ENCODE measurements around the gene BCL2L11. TPM values are rescaled to one million over a fixed set of nuclear protein-coding genes. Genes with fewer than 3 reads are reported as not detected.

Gene BCL2L11
- total RNA-seq, 1 donor from 2014 or later, result 13.8 TPM

DNA sequence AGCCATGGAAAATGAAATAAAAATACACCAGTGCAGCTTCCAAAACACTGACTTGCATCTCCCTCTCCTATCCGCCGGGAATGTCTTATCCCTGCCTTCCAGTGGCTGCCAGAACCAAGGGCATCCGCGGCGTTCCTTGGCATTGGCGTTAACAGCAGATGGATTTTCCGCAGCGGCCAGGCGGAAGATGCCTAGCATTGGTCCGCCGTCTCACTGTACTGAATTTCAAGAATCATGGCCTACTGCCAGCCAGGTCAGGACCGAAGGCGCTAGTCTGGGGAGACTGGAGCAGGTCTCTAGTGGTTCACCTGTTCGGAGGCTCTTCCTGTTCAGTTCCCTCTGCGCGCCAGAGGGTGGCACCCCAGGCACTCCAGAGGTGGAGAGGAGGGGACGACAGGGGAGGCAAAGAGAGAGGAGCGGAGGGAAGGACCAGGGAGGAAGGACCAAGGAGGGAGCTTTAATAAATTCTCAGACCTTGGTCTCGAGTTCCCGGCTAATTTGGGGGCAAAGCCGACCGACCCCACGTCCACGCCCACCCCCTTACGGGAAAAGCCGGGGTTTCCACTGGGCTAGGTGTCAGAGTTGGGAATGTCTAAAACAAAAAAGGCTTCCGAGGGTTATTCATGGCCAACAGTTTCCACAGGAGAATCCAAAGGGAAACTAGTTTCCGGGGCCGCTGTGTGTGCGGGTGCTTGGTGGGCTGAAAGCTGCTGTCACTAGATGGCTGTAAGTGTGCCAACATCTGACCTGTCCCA lies 3.7 kb upstream of the BCL2L11 start:
- intact Hi-C loops (cut with DNase I), result no loop called here
- peak; percentile 86 for DNase-seq (ENCODE audit: low spot score)

GRCh38 chr2:111117598-111118480 lies 2.9 kb upstream of the BCL2L11 start:
- ATAC-seq (no peak), DNase-seq (ENCODE audit: low spot score) (peak; percentile 64)
- intact Hi-C loops (cut with DNase I), result no loop called here

More for the DNA sequence above, 3.7 kb upstream of the BCL2L11 start:
- ATAC-seq, result peak; percentile 79

DNA sequence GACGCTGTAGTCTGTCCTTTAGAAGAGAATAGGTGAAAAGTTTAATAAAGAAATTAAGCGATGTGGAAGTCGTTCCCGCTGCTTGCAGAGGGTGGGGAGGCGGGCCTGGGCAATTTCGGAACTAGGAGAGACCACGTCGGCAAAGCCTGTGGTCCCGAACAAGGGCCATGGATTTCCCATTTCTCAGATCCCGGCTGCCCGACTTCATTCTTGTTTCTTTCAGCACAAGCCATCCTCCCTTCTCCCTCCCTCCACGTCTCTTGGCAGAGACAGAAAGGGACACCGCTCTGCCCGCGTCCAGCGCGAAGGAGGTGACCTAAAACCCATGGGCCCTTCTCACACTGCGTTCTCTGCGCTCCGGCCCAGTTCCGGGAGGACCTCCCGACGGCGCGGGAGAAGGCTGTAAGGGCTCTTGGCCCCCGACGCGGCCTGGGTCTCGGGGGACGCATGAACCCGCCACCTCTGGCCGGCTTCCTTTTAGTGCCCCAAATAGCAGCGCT lies 2.2 kb upstream of the BCL2L11 start:
- ATAC-seq (no peak), DNase-seq (ENCODE audit: low spot score) (peak; percentile 61)
- intact Hi-C loops (cut with DNase I), result no loop called here

- intact Hi-C loops (cut with DNase I), result no loop called here
- ATAC-seq (no peak), DNase-seq (ENCODE audit: low spot score) (peak; percentile 64)
These were observed 1.5 kb upstream of the BCL2L11 start for GRCh38 chr2:111118981-111119821.

DNA sequence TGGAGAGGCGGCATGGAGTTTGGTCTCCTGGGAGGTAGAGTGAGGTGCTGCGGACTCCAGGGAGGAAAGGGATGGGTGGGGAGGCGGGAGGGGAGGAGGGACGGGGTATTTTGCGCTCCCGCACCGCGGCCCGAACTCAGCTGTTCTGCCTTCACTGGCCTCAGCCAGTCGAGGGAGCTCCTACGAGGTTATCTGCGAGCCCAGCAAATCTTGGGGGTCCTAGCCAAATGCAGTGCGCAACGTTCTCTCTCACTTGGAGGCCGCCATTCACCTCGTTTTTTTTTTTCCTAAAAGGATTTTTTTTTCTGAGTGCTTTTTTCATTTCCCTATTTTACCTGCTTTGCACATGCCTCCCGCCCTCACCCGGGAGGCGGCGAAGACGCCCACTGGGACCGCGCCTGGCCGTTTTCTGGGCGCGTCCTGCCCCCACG lies 877 bp upstream of the BCL2L11 start:
- ATAC-seq (no peak), DNase-seq (ENCODE audit: low spot score) (peak; percentile 62)
- intact Hi-C loops (cut with DNase I), result no loop called here

DNA sequence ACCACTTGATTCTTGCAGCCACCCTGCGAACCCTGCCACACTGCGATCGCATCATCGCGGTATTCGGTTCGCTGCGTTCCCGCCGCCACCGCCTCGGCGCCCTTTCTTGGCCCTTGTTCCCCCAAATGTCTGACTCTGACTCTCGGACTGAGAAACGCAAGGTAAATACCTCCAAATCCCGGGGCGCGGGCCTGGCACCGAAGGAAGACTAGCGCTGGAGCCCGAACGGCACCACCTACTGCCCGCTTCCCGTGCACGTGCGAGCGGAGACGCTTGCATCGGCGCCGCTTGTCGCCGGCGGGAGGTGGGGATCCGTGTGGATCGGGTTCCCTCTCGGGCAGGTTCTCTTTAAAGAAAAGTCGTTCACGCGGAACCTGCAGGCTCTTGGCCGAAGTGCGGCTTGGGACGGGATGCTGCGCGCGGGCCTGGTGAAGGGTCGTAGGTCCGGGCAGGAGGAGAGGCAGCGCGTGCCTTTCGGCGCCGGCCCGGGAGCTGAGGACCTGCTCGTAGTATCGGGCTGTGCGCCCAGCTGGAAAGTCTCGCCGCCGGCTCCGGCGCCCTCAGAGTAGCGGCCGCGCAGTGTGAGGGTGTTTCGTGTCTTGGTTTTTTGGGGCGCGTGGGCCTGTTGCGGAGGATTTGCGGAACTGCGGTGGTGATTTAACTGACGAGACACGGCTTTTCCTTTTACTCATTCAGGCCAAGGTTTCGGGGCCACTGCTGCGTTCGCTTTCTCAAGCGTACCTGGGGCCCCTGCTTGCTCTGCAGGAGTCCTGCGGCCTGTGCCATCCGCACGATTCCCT lies 514 bp downstream of the BCL2L11 start:
- DNase-seq (ENCODE audit: low spot score) (peak; percentile 76), ATAC-seq (no peak)
- intact Hi-C loops (cut with DNase I), result no loop called here

- DNase-seq (ENCODE audit: low spot score) (peak; percentile 92), ATAC-seq (peak; percentile 82)
- intact Hi-C loops (cut with DNase I), result no loop called here
These were observed 1.3 kb downstream of the BCL2L11 start for GRCh38 chr2:111121828-111122630.

GRCh38 chr2:111122631-111123421 lies 2.1 kb downstream of the BCL2L11 start:
- ATAC-seq, result peak; percentile 77
- intact Hi-C loops (cut with DNase I), result no loop called here
- DNase-seq (ENCODE audit: low spot score), result peak; percentile 90

DNA sequence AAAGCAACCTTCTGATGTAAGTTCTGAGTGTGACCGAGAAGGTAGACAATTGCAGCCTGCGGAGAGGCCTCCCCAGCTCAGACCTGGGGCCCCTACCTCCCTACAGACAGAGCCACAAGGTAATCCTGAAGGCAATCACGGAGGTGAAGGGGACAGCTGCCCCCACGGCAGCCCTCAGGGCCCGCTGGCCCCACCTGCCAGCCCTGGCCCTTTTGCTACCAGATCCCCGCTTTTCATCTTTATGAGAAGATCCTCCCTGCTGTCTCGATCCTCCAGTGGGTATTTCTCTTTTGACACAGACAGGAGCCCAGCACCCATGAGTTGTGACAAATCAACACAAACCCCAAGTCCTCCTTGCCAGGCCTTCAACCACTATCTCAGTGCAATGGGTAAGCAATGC lies 3.0 kb downstream of the BCL2L11 start:
- DNase-seq (ENCODE audit: low spot score) (no peak), ATAC-seq (no peak)
- intact Hi-C loops (cut with DNase I), result no loop called here

DNA sequence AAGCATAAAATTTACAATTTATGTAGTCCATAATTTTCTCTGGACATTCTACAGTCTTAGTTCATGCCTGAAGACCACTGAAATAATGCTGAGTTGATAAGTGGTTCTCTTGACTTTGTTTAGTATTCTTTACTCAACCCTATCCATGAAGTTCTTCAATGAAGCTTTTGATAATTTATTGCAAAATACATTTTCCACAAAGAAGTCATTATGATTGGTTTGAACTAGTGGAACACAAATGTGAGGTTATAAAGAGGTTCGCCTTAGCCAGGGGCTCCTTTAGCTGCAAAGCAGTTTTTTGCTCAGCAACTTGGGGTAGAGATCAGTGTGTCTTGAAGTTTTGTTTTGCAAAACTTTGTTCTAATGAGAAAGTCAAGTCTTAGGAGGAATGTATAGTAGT lies 5.9 kb downstream of the BCL2L11 start:
- no peak for DNase-seq (ENCODE audit: low spot score)
- ATAC-seq, result no peak
- intact Hi-C loops (cut with DNase I), result no loop called here

- DNase-seq (ENCODE audit: low spot score), result no peak
- ATAC-seq, result no peak
- intact Hi-C loops (cut with DNase I), result no loop called here
These were observed 6.6 kb downstream of the BCL2L11 start for GRCh38 chr2:111127351-111127750.

DNA sequence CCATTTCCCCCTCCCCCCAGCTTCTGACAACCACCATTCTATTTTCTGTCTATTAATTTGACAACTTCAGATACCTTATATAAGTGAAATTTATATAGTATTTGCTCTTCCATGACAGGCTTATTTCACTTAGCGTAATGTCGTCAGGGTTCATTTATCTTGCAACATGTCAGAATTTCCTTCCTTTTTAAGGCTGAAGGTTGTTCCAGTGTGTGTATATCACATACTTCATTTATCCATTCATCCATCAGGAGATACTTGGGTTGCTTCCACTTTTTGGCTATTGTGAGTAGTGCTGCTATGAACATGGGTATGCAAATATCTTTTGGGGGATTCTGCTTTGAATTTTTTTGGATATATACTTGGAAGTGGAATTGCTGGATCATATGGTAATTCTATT lies 7.4 kb downstream of the BCL2L11 start:
- DNase-seq (ENCODE audit: low spot score), result no peak
- ATAC-seq, result no peak
- intact Hi-C loops (cut with DNase I), result no loop called here

DNA sequence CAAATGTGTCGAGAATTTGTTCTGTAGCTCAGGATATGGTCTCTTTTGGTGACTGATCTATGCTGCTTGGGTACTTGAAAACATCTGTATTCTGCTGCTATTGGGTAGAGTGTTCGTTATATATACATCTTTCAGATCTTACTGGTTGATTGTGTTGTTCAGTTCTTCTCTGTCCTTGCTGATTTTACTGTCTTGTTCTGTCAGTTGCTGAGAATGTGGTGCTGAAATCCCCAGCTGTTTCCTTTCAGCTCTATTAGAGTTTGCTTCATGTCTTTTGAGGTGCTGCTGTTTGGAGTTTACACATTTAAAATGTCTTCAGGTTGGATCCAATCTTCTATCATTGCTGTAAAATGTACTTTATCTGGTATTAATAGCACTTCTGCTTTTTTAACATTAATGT lies 12.9 kb downstream of the BCL2L11 start:
- intact Hi-C loops (cut with DNase I), result no loop called here
- no peak for DNase-seq (ENCODE audit: low spot score)
- ATAC-seq, result no peak

DNA sequence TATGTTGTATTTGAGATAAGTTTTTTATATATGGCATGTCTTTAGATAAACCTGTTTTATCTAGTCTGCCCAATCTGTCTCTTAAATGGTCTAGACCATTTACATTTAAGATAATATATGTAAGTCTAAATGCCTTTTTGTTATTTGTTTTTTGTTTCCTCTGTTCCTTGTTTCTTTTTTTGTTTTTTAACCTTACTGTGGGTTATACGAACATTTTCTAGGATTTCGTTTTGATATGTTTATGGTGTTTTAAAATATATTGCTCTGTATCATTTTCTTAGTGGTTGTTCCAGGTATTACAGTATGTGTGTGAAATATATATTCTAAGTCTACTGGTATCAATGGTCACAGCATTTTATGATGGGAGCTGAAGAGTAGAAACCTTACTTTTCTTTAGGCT lies 13.3 kb downstream of the BCL2L11 start:
- intact Hi-C loops (cut with DNase I), result no loop called here
- ATAC-seq (no peak), DNase-seq (ENCODE audit: low spot score) (no peak)

GRCh38 chr2:111135237-111135909 lies 14.7 kb downstream of the BCL2L11 start:
- intact Hi-C loops (cut with DNase I), result no loop called here
- ATAC-seq, result no peak
- DNase-seq (ENCODE audit: low spot score), result no peak

- intact Hi-C loops (cut with DNase I), result no loop called here
- ATAC-seq (peak; percentile 78), DNase-seq (ENCODE audit: low spot score) (peak; percentile 61)
These were observed 15.2 kb downstream of the BCL2L11 start for GRCh38 chr2:111135910-111136297.

All from sciatic nerve (tissue), 2 donors.